ENCODE measurements around the gene ADAM15. TPM values are rescaled to one million over a fixed set of nuclear protein-coding genes. Genes with fewer than 3 reads are reported as not detected.

Gene ADAM15
- total RNA-seq, 1 experiment from 2014 or later: 41.7 TPM

DNA sequence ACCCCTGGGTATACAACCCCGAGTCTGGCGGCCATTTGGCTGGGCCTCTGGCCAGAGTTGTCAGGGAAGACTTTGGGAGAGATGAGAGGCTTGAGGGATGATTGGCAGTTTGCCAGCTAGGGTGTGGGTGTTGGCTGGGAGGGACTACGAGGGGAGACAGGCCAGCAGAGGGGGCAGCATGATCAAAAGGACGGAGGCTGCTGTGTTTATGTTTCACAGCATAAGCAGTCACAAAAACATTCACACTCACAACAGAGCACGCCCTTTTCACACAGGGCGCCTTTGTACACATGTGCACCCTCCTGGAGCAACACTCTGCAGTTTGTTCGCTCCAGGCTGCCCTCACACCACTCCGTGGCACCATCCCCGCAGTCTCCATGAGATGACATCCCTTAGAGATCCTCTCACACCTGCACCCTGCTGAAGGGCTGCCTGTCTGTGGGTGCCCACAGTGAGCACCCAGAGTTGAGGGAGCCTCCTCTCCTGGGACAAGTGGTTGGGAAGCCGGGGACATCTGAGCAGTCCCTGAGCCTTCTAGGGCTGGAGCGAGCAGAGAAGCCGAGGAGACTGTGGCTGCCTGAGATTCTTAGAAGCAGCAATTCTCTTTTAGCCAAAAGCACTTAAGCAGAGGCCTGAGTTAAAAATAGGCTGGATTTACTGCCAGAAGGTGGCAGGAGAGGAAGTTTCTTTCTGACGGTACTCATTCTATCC is 43.0 kb downstream of the ADAM15 start:
- Histone ChIP-seq H3K27ac (ENCODE audit: low read length) (no peak overlapping the region), H3K36me3 (ENCODE audit: control insufficient read depth, insufficient read depth, low read length) (no peaks in the 10 kb centered on the region), H3K4me3 (ENCODE audit: low read depth in 2 of 2, low read length in 2 of 2) (no peak overlapping the region), H3K4me1 (ENCODE audit: control insufficient read depth, insufficient read depth, low read length) (peaks cover 16% of the 10 kb centered on the region; the same call in 1 of the 2 replicates), H3K9me3 (ENCODE audit: control insufficient read depth, insufficient read depth, low read depth, low read length) (no peaks in the 10 kb centered on the region), H3K27me3 (ENCODE audit: control insufficient read depth, insufficient read depth, low read length) (peaks cover 2% of the 10 kb centered on the region; the same call in 1 of the 2 replicates)
- no TSS peak for BruUV-seq (replicated peaks)
- DNase-seq (ENCODE audit: low read depth, low spot score) (no peak), ATAC-seq (peak; percentile 80)
- CTCF ChIA-PET: interaction anchor here (0.6 kb wide), 1 partner anchor 93 kb away, joined by 5 read pairs; no protein-coding TSS in a partner anchor
- POLR2A ChIA-PET: no interaction called here
- TF ChIP-seq, protein P1, sequence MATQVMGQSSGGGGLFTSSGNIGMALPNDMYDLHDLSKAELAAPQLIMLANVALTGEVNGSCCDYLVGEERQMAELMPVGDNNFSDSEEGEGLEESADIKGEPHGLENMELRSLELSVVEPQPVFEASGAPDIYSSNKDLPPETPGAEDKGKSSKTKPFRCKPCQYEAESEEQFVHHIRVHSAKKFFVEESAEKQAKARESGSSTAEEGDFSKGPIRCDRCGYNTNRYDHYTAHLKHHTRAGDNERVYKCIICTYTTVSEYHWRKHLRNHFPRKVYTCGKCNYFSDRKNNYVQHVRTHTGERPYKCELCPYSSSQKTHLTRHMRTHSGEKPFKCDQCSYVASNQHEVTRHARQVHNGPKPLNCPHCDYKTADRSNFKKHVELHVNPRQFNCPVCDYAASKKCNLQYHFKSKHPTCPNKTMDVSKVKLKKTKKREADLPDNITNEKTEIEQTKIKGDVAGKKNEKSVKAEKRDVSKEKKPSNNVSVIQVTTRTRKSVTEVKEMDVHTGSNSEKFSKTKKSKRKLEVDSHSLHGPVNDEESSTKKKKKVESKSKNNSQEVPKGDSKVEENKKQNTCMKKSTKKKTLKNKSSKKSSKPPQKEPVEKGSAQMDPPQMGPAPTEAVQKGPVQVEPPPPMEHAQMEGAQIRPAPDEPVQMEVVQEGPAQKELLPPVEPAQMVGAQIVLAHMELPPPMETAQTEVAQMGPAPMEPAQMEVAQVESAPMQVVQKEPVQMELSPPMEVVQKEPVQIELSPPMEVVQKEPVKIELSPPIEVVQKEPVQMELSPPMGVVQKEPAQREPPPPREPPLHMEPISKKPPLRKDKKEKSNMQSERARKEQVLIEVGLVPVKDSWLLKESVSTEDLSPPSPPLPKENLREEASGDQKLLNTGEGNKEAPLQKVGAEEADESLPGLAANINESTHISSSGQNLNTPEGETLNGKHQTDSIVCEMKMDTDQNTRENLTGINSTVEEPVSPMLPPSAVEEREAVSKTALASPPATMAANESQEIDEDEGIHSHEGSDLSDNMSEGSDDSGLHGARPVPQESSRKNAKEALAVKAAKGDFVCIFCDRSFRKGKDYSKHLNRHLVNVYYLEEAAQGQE (IDR thresholded peaks at IDR 0.05; ENCODE audit: insufficient read depth in 1 of 2, low read depth in 2 of 2, low read length in 1 of 2): no peak
- TF ChIP-seq, protein P2, sequence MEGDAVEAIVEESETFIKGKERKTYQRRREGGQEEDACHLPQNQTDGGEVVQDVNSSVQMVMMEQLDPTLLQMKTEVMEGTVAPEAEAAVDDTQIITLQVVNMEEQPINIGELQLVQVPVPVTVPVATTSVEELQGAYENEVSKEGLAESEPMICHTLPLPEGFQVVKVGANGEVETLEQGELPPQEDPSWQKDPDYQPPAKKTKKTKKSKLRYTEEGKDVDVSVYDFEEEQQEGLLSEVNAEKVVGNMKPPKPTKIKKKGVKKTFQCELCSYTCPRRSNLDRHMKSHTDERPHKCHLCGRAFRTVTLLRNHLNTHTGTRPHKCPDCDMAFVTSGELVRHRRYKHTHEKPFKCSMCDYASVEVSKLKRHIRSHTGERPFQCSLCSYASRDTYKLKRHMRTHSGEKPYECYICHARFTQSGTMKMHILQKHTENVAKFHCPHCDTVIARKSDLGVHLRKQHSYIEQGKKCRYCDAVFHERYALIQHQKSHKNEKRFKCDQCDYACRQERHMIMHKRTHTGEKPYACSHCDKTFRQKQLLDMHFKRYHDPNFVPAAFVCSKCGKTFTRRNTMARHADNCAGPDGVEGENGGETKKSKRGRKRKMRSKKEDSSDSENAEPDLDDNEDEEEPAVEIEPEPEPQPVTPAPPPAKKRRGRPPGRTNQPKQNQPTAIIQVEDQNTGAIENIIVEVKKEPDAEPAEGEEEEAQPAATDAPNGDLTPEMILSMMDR (IDR thresholded peaks at IDR 0.05): peak; percentile 75
- intact Hi-C loops (cut with micrococcal nuclease; ENCODE audit: unreplicated experiment): loop anchor here (2.0 to 5.0 kb wide), 2 partner anchors 33 to 75 kb away; partner anchors contain the start of gene EFNA1
- in situ Hi-C loops (cut with HindIII; ENCODE audit: low pct_unique_long_range_greater_than_20kb, low sequenced_read_pairs): no loop called here

DNA sequence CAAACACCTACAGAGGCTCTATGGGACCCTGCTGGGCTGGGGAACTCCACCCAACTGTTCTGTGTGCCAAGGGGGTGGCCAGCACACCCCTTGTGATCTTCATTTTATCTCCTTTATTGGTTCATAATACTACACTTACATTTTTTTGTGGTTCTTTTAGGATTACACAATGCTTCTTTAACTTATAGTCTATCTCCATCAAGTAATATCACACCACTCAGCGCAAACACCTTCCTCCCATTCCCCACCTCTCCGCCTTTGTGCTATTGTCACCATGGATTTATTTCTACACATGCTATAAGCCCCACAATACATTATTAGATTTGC is 43.5 kb downstream of the ADAM15 start:
- TF ChIP-seq, protein P2 (IDR thresholded peaks at IDR 0.05): no peak
- TF ChIP-seq POLR2AphosphoS5 (IDR thresholded peaks at IDR 0.05; ENCODE audit: low read depth, low read length): no peak
- no peak for TF ChIP-seq TCF7L2 (IDR thresholded peaks at IDR 0.05; ENCODE audit: low read depth, low read length)
- no peak for TF ChIP-seq SIN3A (IDR thresholded peaks at IDR 0.05; ENCODE audit: borderline replicate concordance, insufficient read depth, low read depth, low read length)
- TF ChIP-seq, protein P1 (IDR thresholded peaks at IDR 0.05; ENCODE audit: insufficient read depth in 1 of 2, low read depth in 2 of 2, low read length in 1 of 2): no peak
- no TSS peak for BruUV-seq (replicated peaks)
- Histone ChIP-seq H3K9me3 (ENCODE audit: control insufficient read depth, insufficient read depth, low read depth, low read length) (no peaks in the 10 kb centered on the region), H3K4me3 (ENCODE audit: low read depth in 2 of 2, low read length in 2 of 2) (no peak overlapping the region), H3K27me3 (ENCODE audit: control insufficient read depth, insufficient read depth, low read length) (peaks cover 2% of the 10 kb centered on the region; the same call in 1 of the 2 replicates), H3K36me3 (ENCODE audit: control insufficient read depth, insufficient read depth, low read length) (no peaks in the 10 kb centered on the region), H3K4me1 (ENCODE audit: control insufficient read depth, insufficient read depth, low read length) (peaks cover 16% of the 10 kb centered on the region; the same call in 1 of the 2 replicates), H3K27ac (ENCODE audit: low read length) (no peak overlapping the region)
- in situ Hi-C loops (cut with HindIII; ENCODE audit: low pct_unique_long_range_greater_than_20kb, low sequenced_read_pairs) (no loop called here), intact Hi-C loops (cut with micrococcal nuclease; ENCODE audit: unreplicated experiment) (loop anchor here (5.0 kb wide), 1 partner anchor 33 kb away; the partner anchor contains the start of gene EFNA1)
- ATAC-seq (no peak), DNase-seq (ENCODE audit: low read depth, low spot score) (no peak)
- ChIA-PET CTCF (interaction anchor here (1.1 kb wide), 1 partner anchor 9 kb away, joined by 7 read pairs; no protein-coding TSS in a partner anchor), POLR2A (no interaction called here)
